Measurements from ENCODE around the gene CPA3.

Gene CPA3

DNA sequence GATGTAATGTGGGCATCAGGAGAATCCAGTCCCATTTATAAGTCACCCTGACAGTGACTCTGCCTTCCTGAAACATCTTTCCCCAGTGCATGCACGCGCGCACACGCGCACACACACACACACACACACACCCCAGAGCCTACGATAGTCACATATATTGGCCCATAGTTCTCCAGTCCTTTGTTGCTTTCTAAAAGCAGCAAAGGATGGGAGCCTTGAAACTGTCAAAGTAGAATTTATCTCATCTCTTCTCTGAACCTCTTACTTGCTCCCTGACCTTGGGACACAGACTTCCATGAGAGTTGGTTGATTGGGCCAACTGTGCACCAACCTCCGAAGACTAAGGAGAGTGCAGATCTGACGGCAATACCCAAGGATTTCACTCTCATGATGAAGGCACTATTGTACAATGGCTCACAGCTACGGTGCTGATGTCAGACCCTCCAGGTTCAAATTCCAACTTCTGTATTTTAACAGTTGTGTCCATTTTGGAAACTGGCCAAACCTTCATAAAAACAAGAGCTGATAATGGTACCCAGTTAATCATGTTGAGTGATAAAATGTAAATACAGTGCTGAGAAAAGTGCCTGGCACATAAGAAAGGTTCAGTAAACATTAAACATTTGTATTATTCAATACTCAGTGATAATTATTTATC, 8.3 kb downstream of the CPA3 start:
- in situ Hi-C loops (cut with MboI; ENCODE audit: low pct_unique_long_range_greater_than_20kb, low sequenced_read_pairs, unreplicated experiment): no loop called here
- no peak for TF ChIP-seq CTCF (IDR thresholded peaks at IDR 0.05; ENCODE audit: extremely low read depth, insufficient read depth, missing control alignments)
- no peak for DNase-seq (ENCODE audit: low spot score)

- in situ Hi-C loops (cut with MboI; ENCODE audit: low pct_unique_long_range_greater_than_20kb, low sequenced_read_pairs, unreplicated experiment): no loop called here
- no peak for TF ChIP-seq CTCF (IDR thresholded peaks at IDR 0.05; ENCODE audit: extremely low read depth, insufficient read depth, missing control alignments)
- DNase-seq (ENCODE audit: low spot score): no peak
These were observed 8.9 kb downstream of the CPA3 start for GRCh38 chr3:148873977-148874376.

DNA sequence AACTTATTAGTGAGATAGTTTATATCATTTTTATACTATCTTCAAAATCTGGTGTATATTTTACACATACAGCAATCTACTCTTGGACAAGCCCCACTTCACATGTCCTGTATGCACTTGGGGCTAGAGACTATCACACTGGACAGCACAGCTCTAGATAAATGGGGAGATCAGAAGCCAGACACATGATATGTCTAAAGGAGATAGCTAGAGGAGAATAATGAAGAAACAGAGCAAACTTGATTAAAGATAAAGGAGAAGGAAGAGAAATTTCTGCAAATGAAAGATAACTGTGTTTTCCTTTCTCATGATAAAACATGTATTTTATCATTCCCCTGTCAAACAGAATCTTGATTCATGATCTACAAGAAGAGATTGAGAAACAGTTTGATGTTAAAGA, 13.0 kb downstream of the CPA3 start:
- DNase-seq (ENCODE audit: low spot score): no peak
- in situ Hi-C loops (cut with MboI; ENCODE audit: low pct_unique_long_range_greater_than_20kb, low sequenced_read_pairs, unreplicated experiment): no loop called here
- no peak for TF ChIP-seq CTCF (IDR thresholded peaks at IDR 0.05; ENCODE audit: extremely low read depth, insufficient read depth, missing control alignments)

- in situ Hi-C loops (cut with MboI; ENCODE audit: low pct_unique_long_range_greater_than_20kb, low sequenced_read_pairs, unreplicated experiment): no loop called here
- TF ChIP-seq CTCF (IDR thresholded peaks at IDR 0.05; ENCODE audit: extremely low read depth, insufficient read depth, missing control alignments): no peak
- DNase-seq (ENCODE audit: low spot score): no peak
These were observed 14.2 kb downstream of the CPA3 start for GRCh38 chr3:148879256-148879655.

- peak; percentile 12 for DNase-seq (ENCODE audit: low spot score)
- TF ChIP-seq CTCF (IDR thresholded peaks at IDR 0.05; ENCODE audit: extremely low read depth, insufficient read depth, missing control alignments): peak; percentile 24
- in situ Hi-C loops (cut with MboI; ENCODE audit: low pct_unique_long_range_greater_than_20kb, low sequenced_read_pairs, unreplicated experiment): no loop called here
These were observed 15.6 kb downstream of the CPA3 start for GRCh38 chr3:148880681-148881080.

- TF ChIP-seq CTCF (IDR thresholded peaks at IDR 0.05; ENCODE audit: extremely low read depth, insufficient read depth, missing control alignments): no peak
- in situ Hi-C loops (cut with MboI; ENCODE audit: low pct_unique_long_range_greater_than_20kb, low sequenced_read_pairs, unreplicated experiment): no loop called here
- DNase-seq (ENCODE audit: low spot score): no peak
These were observed 16.2 kb downstream of the CPA3 start for GRCh38 chr3:148881286-148881685.

All from GM13977 (cell line).